Body of pancreas (tissue), 4 donors: ENCODE measurements around the gene SOX13.
A peak's percentile ranks its signal among the peaks of the same experiment; 100 is the strongest.

Experiments used
- CTCF ChIP-seq, 7 experiments: fragments of 450-650 bp in 4 of 7; fragments of 200-600 bp in 3 of 7; sonication (generic) in 3 of 7; IDR thresholded peaks; one replicate each; pipeline ENCODE4 v1.5.1; 2016 to 2019; ENCODE audit warnings: antibody characterized with exemption in 7 of 7
- POLR2A ChIP-seq, 3 donors: fragments of 450-650 bp; IDR thresholded peaks; one replicate each; pipeline ENCODE4 v1.6.1; 2016; ENCODE audit warnings: antibody characterized with exemption in 3 of 3, mild to moderate bottlenecking in 2 of 3

GRCh38 chr1:204080163-204080903 lies 7.4 kb downstream of the SOX13 start:
- TF ChIP-seq CTCF (IDR thresholded peaks at IDR 0.05) (peak in 3 of 7 experiments; percentile 15 to 40 (median 19)), POLR2A (IDR thresholded peaks at IDR 0.05) (peak in 2 of 3 donors; percentile 62 to 65)
